Muscle layer of duodenum (tissue), 2 donors: ENCODE data around the gene TJP1.

Source experiments
- H3K27ac ChIP-seq: one replicate; pipeline ENCODE4 v1.7.0; 2013; ENCODE audit warnings: mild to moderate bottlenecking, low read length
- H3K27me3 ChIP-seq: one replicate; pipeline ENCODE4 v1.7.0; 2013; ENCODE audit warnings: low read depth, mild to moderate bottlenecking, control low read depth, low read length
- H3K36me3 ChIP-seq, 2 donors: one replicate each; pipeline ENCODE4 v1.7.0; 2013; ENCODE audit warnings: low read length in 2 of 2, control low read depth in 1 of 2, mild to moderate bottlenecking in 1 of 2; ENCODE audit not compliant: insufficient read depth in 2 of 2, control insufficient read depth in 1 of 2
- H3K4me1 ChIP-seq, 2 donors: one replicate each; pipeline ENCODE4 v1.7.0; 2013; ENCODE audit warnings: low read length in 2 of 2, mild to moderate bottlenecking in 2 of 2, control low read depth in 1 of 2, moderate library complexity in 1 of 2; ENCODE audit not compliant: insufficient read depth in 2 of 2, control insufficient read depth in 1 of 2
- H3K4me3 ChIP-seq, 2 donors: one replicate each; pipeline ENCODE4 v1.7.0; 2013; ENCODE audit warnings: low read length in 2 of 2, low read depth in 1 of 2, mild to moderate bottlenecking in 1 of 2
- H3K9me3 ChIP-seq, 2 donors: one replicate each; pipeline ENCODE4 v1.7.0; 2013; ENCODE audit warnings: low read length in 2 of 2, control low read depth in 1 of 2, mild to moderate bottlenecking in 1 of 2; ENCODE audit not compliant: control insufficient read depth in 1 of 2
- donor health status: healthy.

Gene TJP1

GRCh38 chr15:29726553-29726952 is 95.7 kb downstream of the TJP1 start:
- peaks cover 0 to 3% of the 10 kb centered on the region in 2 donors for H3K4me1 ChIP-seq
- H3K27ac ChIP-seq = no peak overlapping the region
- peaks cover 0 to 4% of the 10 kb centered on the region in 2 donors for H3K9me3 ChIP-seq
- H3K27me3 ChIP-seq = no peaks in the 10 kb centered on the region
- no peak overlapping the region for H3K4me3 ChIP-seq
- H3K36me3 ChIP-seq = peaks cover 44 to 61% of the 10 kb centered on the region in 2 donors

- peaks cover 0 to 3% of the 10 kb centered on the region in 2 donors for H3K4me1 ChIP-seq
- no peak overlapping the region for H3K4me3 ChIP-seq
- peaks cover 0 to 4% of the 10 kb centered on the region in 2 donors for H3K9me3 ChIP-seq
- no peaks in the 10 kb centered on the region for H3K27me3 ChIP-seq
- peaks cover 60 to 78% of the 10 kb centered on the region in 2 donors for H3K36me3 ChIP-seq
- no peak overlapping the region for H3K27ac ChIP-seq
These were observed 98.2 kb downstream of the TJP1 start for GRCh38 chr15:29724026-29724425.

- no peaks in the 10 kb centered on the region for H3K27me3 ChIP-seq
- H3K36me3 ChIP-seq = peaks cover 43 to 66% of the 10 kb centered on the region in 2 donors
- no peak overlapping the region for H3K27ac ChIP-seq
- H3K4me1 ChIP-seq = no peaks in the 10 kb centered on the region
- H3K4me3 ChIP-seq = no peak overlapping the region
- H3K9me3 ChIP-seq = no peaks in the 10 kb centered on the region
These were observed 108.5 kb downstream of the TJP1 start for GRCh38 chr15:29713784-29714183.

GRCh38 chr15:29712149-29712885 is 110.0 kb downstream of the TJP1 start:
- Histone ChIP-seq H3K36me3 (peaks cover 44 to 69% of the 10 kb centered on the region in 2 donors), H3K4me1 (no peaks in the 10 kb centered on the region), H3K27ac (no peak overlapping the region), H3K9me3 (no peaks in the 10 kb centered on the region), H3K4me3 (no peak overlapping the region), H3K27me3 (no peaks in the 10 kb centered on the region)

- Histone ChIP-seq H3K4me1 (no peaks in the 10 kb centered on the region), H3K36me3 (peaks cover 50 to 69% of the 10 kb centered on the region in 2 donors), H3K27ac (no peak overlapping the region), H3K4me3 (no peak overlapping the region), H3K9me3 (no peaks in the 10 kb centered on the region), H3K27me3 (no peaks in the 10 kb centered on the region)
These were observed 110.7 kb downstream of the TJP1 start for GRCh38 chr15:29711531-29711930.

- no peak overlapping the region for H3K27ac ChIP-seq
- H3K4me3 ChIP-seq = no peak overlapping the region
- no peaks in the 10 kb centered on the region for H3K4me1 ChIP-seq
- H3K36me3 ChIP-seq = peaks cover 44 to 79% of the 10 kb centered on the region in 2 donors
- no peaks in the 10 kb centered on the region for H3K9me3 ChIP-seq
- no peaks in the 10 kb centered on the region for H3K27me3 ChIP-seq
These were observed 113.7 kb downstream of the TJP1 start for GRCh38 chr15:29708519-29708918.

GRCh38 chr15:29704950-29705597 is 117.2 kb downstream of the TJP1 start:
- no peak overlapping the region for H3K4me3 ChIP-seq
- no peaks in the 10 kb centered on the region for H3K27me3 ChIP-seq
- no peaks in the 10 kb centered on the region for H3K9me3 ChIP-seq
- peaks cover 52 to 82% of the 10 kb centered on the region in 2 donors for H3K36me3 ChIP-seq
- H3K27ac ChIP-seq = no peak overlapping the region
- no peaks in the 10 kb centered on the region for H3K4me1 ChIP-seq

- Histone ChIP-seq H3K4me3 (no peak overlapping the region), H3K4me1 (no peaks in the 10 kb centered on the region), H3K9me3 (no peaks in the 10 kb centered on the region), H3K27ac (no peak overlapping the region), H3K27me3 (no peaks in the 10 kb centered on the region), H3K36me3 (peaks cover 26 to 60% of the 10 kb centered on the region in 2 donors)
These were observed 121.1 kb downstream of the TJP1 start for GRCh38 chr15:29701151-29701550.

GRCh38 chr15:29700296-29700695 is 122.0 kb downstream of the TJP1 start:
- no peaks in the 10 kb centered on the region for H3K9me3 ChIP-seq
- H3K27ac ChIP-seq = no peak overlapping the region
- peaks cover 26 to 51% of the 10 kb centered on the region in 2 donors for H3K36me3 ChIP-seq
- no peak overlapping the region for H3K4me3 ChIP-seq
- H3K27me3 ChIP-seq = no peaks in the 10 kb centered on the region
- no peaks in the 10 kb centered on the region for H3K4me1 ChIP-seq

GRCh38 chr15:29699791-29700190 is 122.5 kb downstream of the TJP1 start:
- Histone ChIP-seq H3K4me3 (no peak overlapping the region), H3K36me3 (peaks cover 26 to 46% of the 10 kb centered on the region in 2 donors)

GRCh38 chr15:29698030-29698701 is 124.1 kb downstream of the TJP1 start:
- Histone ChIP-seq H3K4me1 (no peaks in the 10 kb centered on the region), H3K27me3 (no peaks in the 10 kb centered on the region), H3K27ac (no peak overlapping the region), H3K4me3 (no peak overlapping the region), H3K36me3 (peaks cover 17 to 35% of the 10 kb centered on the region in 2 donors), H3K9me3 (peaks cover 0 to 2% of the 10 kb centered on the region in 2 donors)

More at GRCh38 chr15:29699791-29700190, 122.5 kb downstream of the TJP1 start:
- H3K27ac ChIP-seq = no peak overlapping the region
- H3K4me1 ChIP-seq = no peaks in the 10 kb centered on the region
- H3K27me3 ChIP-seq = no peaks in the 10 kb centered on the region
- H3K9me3 ChIP-seq = peaks cover 0 to under 1% of the 10 kb centered on the region in 2 donors
